AG10803 (cell line): Measurements from ENCODE around the gene RNF187.
"Not testable (repeated sequence)": the region's sequence is repeated elsewhere in the genome, so short reads cannot be mapped to it uniquely, and the experiment has no call there.

Experiments
- DNase-seq: peaks from one replicate; pipeline ENCODE4 v3.0.0; 2010; ENCODE audit warnings: low read depth
- H3K4me3 ChIP-seq: 2 replicates; pipeline ENCODE4 v1.5.1; 2011; ENCODE audit warnings: mild to moderate bottlenecking, low read length, control low read depth
- CTCF ChIP-seq: conservative IDR thresholded peaks from 2 replicates; pipeline ENCODE4 v1.5.1; 2011; ENCODE audit warnings: mild to moderate bottlenecking, low read length, control low read depth, inconsistent platforms

RNF187 gene

GRCh38 chr1:228465141-228465540, 22.0 kb upstream of the RNF187 start:
- DNase-seq: no peak
- no peak for TF ChIP-seq CTCF
- no peak overlapping the region; the same call in 1 of the 2 replicates for H3K4me3 ChIP-seq

GRCh38 chr1:228465571-228466146, 21.5 kb upstream of the RNF187 start:
- TF ChIP-seq CTCF: no peak
- no peak overlapping the region for H3K4me3 ChIP-seq
- no peak for DNase-seq

GRCh38 chr1:228468188-228468587, 19.0 kb upstream of the RNF187 start:
- H3K4me3 ChIP-seq, DNase-seq: not testable (repeated sequence)

GRCh38 chr1:228469413-228470162, 17.6 kb upstream of the RNF187 start:
- no peak overlapping the region for H3K4me3 ChIP-seq
- DNase-seq: no peak
- no peak for TF ChIP-seq CTCF

GRCh38 chr1:228471154-228471761, 15.9 kb upstream of the RNF187 start:
- H3K4me3 ChIP-seq: no peak overlapping the region
- no peak for TF ChIP-seq CTCF
- no peak for DNase-seq

- no peak overlapping the region for H3K4me3 ChIP-seq
- peak; percentile 58 for TF ChIP-seq CTCF
- DNase-seq: peak; percentile 56
Measured at GRCh38 chr1:228471762-228472398, 15.3 kb upstream of the RNF187 start.

- no peak overlapping the region for H3K4me3 ChIP-seq
- TF ChIP-seq CTCF: no peak
- DNase-seq: no peak
Measured at GRCh38 chr1:228472655-228473054, 14.5 kb upstream of the RNF187 start.
